GM12873 (cell line): ENCODE measurements around the gene PRR16.

Experiments used
- TF ChIP-seq, protein P1 (sequence below): IDR thresholded peaks from 2 replicates; pipeline ENCODE4 v1.5.1; 2012; ENCODE audit warnings: low read depth, mild to moderate bottlenecking, moderate library complexity, low read length, control low read depth; ENCODE audit not compliant: insufficient read depth; ENCODE audit errors: missing control alignments

The PRR16 gene

GRCh38 chr5:120463991-120464626, at the start of gene PRR16:
Gene PRR16 (plus strand): TSS chr5:120464300.
- TF ChIP-seq, protein P1, sequence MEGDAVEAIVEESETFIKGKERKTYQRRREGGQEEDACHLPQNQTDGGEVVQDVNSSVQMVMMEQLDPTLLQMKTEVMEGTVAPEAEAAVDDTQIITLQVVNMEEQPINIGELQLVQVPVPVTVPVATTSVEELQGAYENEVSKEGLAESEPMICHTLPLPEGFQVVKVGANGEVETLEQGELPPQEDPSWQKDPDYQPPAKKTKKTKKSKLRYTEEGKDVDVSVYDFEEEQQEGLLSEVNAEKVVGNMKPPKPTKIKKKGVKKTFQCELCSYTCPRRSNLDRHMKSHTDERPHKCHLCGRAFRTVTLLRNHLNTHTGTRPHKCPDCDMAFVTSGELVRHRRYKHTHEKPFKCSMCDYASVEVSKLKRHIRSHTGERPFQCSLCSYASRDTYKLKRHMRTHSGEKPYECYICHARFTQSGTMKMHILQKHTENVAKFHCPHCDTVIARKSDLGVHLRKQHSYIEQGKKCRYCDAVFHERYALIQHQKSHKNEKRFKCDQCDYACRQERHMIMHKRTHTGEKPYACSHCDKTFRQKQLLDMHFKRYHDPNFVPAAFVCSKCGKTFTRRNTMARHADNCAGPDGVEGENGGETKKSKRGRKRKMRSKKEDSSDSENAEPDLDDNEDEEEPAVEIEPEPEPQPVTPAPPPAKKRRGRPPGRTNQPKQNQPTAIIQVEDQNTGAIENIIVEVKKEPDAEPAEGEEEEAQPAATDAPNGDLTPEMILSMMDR = peak; percentile 28

GRCh38 chr5:120415985-120416384, 48.1 kb upstream of the PRR16 start:
- TF ChIP-seq, protein P1 = no peak

- TF ChIP-seq, protein P1 = no peak
These were observed 45.0 kb upstream of the PRR16 start for GRCh38 chr5:120419127-120419526.

DNA sequence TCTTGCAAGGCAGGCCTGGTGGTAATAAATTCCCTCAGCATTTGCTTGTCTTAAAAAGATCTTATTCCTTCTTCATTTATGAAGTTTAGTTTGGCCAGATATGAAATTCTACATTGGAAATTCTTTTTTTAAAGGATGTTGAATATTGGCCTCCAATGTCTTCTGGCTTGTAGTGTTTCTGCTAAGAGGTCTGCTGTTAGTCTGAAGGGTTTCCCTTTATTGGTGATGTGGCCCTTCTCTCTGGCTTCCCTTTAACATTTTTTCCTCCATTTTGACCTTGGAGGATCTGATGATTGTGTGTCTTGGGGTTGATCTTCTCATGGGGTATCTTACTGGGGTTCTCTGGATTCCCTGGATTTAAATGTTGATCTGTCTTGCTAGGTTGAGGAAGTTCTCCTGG, 33.5 kb upstream of the PRR16 start:
- TF ChIP-seq, protein P1 = no peak

- TF ChIP-seq, protein P1 = no peak
These were observed 31.2 kb upstream of the PRR16 start for GRCh38 chr5:120432861-120433260.

GRCh38 chr5:120435129-120435528, 29.0 kb upstream of the PRR16 start:
- TF ChIP-seq, protein P1 = no peak

DNA sequence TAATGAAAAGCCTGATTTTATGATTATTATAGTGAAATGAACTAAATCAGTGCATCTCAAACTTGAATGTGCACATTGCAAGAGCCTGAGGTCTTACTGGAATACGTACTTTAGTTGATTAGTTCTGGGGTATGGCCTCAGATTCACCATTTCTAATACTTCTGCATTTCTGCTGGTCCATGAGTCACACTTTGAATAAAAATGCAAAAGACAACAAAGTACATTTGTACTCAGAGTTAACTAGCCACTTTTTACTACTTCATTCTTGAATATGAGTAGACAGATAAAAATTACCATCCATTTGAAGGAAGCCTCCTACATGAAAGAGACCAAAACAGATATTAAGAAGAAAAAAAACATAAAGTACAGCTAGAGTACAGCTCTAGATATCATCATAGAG, 27.1 kb upstream of the PRR16 start:
- TF ChIP-seq, protein P1 = no peak
